ENCODE measurements around the gene PRPF6. TPM values are rescaled to one million over a fixed set of nuclear protein-coding genes. Genes with fewer than 3 reads are reported as not detected.

PRPF6 gene
- total and polyA plus RNA-seq, 2 of the 13 experiments (the other 11 are each of a cell fraction or from before 2014, with no cell fraction given), result 63.7 to 101 TPM

DNA sequence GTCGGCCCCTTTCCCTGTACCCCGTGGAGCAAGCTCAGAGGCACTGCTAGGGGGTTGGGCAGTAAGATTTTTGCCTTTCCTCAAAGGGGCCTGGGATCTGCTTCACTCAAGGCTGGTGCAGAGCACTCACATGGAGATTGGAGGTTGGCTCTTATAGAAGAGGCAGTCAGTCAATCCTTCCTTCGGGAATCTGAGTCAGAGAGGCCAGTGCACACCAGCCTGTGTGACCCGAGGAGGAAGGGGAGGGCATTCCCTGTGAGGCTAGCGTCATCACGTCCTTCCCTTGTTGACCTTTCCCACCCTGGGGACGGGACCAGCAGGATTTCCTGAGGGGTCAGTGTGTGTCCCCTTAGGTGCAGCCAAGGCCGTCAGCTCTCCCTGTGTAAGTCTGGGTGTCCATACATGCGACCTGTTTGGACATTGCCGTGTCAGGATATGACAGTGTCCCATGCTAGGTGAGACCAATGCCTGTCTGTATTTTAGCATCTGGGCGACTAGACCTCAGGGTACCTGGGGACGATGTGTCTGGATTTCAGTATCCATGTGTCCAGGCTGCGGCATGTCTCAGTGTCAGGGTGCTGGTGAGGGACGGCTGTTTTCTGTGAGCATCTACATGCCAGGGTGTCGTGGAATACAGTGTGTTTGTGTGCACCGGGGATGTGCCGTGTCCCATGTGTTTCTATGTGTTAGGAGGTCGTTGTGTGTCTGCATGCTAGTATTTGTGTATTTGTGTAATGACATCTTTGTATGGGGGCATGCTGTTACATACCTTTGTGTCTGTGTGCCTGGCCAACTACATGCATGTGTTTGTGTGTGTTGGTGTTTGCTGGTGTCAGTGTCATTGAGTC is 8.4 kb upstream of the PRPF6 start (continued):
- TF ChIP-seq DNMT1 (CRISPR knock-in tag; IDR thresholded peaks at IDR 0.05), result no peak
- TF ChIP-seq, protein P1, sequence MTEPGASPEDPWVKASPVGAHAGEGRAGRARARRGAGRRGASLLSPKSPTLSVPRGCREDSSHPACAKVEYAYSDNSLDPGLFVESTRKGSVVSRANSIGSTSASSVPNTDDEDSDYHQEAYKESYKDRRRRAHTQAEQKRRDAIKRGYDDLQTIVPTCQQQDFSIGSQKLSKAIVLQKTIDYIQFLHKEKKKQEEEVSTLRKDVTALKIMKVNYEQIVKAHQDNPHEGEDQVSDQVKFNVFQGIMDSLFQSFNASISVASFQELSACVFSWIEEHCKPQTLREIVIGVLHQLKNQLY (CRISPR knock-in tag; IDR thresholded peaks at IDR 0.05), result no peak
- TF ChIP-seq, protein P2, sequence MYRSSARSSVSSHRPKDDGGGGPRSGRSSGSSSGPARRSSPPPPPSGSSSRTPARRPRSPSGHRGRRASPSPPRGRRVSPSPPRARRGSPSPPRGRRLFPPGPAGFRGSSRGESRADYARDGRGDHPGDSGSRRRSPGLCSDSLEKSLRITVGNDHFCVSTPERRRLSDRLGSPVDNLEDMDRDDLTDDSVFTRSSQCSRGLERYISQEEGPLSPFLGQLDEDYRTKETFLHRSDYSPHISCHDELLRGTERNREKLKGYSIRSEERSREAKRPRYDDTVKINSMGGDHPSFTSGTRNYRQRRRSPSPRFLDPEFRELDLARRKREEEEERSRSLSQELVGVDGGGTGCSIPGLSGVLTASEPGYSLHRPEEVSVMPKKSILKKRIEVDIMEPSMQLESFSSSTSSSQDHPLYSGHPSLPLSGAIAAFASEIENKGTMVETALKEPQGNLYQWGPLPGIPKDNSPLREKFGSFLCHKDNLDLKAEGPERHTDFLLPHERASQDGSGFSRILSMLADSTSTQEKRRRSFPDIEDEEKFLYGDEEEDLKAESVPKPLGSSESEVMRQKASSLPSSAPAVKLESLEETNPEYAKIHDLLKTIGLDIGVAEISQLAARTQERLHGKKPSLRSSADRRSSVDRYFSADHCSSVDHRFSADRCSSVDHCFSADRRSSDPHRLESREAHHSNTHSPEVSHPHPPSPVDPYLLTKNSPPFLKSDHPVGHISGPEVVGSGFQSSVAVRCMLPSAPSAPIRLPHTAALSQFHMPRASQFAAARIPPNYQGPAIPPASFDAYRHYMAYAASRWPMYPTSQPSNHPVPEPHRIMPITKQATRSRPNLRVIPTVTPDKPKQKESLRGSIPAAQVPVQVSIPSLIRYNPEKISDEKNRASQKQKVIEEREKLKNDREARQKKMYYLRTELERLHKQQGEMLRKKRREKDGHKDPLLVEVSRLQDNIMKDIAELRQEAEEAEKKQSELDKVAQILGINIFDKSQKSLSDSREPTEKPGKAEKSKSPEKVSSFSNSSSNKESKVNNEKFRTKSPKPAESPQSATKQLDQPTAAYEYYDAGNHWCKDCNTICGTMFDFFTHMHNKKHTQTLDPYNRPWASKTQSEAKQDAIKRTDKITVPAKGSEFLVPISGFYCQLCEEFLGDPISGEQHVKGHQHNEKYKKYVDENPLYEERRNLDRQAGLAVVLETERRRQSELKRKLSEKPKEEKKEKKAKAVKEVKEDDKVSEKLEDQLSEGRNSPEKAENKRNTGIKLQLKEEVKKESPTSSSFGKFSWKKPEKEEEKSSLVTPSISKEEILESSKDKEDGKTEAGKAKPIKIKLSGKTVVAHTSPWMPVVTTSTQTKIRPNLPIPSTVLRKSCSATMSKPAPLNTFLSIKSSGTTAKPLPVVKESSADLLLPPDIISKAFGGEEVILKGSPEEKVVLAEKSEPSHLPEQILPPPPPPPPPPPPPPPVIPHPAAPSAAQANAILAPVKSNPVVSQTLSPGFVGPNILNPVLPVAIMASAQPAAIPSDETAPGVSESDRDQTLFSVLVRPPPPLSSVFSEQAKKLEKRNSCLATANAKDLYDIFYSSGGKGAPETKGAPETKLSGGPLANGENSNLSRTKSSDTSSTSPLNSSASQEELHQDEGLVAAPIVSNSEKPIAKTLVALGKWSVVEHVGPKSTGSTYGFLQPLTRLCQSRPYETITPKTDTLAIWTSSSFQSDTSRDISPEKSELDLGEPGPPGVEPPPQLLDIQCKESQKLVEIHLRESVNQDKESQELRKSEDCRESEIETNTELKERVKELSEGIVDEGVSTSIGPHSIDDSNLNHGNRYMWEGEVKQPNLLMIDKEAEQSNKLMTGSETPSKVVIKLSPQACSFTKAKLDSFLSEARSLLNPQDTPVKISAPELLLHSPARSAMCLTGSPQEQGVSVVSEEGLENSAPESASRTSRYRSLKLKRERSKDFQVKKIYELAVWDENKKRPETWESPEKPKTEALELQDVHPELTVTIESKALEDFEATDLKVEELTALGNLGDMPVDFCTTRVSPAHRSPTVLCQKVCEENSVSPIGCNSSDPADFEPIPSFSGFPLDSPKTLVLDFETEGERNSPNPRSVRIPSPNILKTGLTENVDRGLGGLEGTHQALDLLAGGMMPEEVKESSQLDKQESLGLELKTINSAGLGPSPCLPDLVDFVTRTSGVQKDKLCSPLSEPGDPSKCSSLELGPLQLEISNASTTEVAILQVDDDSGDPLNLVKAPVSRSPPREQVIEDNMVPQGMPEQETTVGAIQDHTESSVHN (CRISPR knock-in tag; IDR thresholded peaks at IDR 0.05), result peak; percentile 31
- TF ChIP-seq ZNF468 (CRISPR knock-in tag; IDR thresholded peaks at IDR 0.05), result peak; percentile 79; the same call in 1 of the 2 replicates
- 0 out of 2 replicates have a peak, but pooled peaks have one; percentile 68 for TF ChIP-seq SSRP1 (CRISPR knock-in tag; IDR thresholded peaks at IDR 0.05)
- no peak for TF ChIP-seq SRSF4 (IDR thresholded peaks at IDR 0.05; ENCODE audit: low read depth, low read length, poor library complexity, severe bottlenecking)
- peak; percentile 13; the same call in 1 of the 2 replicates for TF ChIP-seq FOXK2 (IDR thresholded peaks at IDR 0.05)
- no peak for TF ChIP-seq SKI (IDR thresholded peaks at IDR 0.05; ENCODE audit: partially characterized antibody)
- 0 out of 2 replicates have a peak, but pooled peaks have one; percentile 21 for TF ChIP-seq ZNF331 (CRISPR knock-in tag; IDR thresholded peaks at IDR 0.05)
- TF ChIP-seq ZIK1 (CRISPR knock-in tag; IDR thresholded peaks at IDR 0.05; ENCODE audit: borderline replicate concordance, low read depth), result no peak
- TF ChIP-seq ZNF232 (CRISPR knock-in tag; IDR thresholded peaks at IDR 0.05; ENCODE audit: borderline replicate concordance), result no peak
- TF ChIP-seq, protein P3, sequence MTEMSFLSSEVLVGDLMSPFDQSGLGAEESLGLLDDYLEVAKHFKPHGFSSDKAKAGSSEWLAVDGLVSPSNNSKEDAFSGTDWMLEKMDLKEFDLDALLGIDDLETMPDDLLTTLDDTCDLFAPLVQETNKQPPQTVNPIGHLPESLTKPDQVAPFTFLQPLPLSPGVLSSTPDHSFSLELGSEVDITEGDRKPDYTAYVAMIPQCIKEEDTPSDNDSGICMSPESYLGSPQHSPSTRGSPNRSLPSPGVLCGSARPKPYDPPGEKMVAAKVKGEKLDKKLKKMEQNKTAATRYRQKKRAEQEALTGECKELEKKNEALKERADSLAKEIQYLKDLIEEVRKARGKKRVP (CRISPR knock-in tag; IDR thresholded peaks at IDR 0.05), result no peak
- no peak for TF ChIP-seq MAFF (IDR thresholded peaks at IDR 0.05; ENCODE audit: low read depth, low read length)
- TF ChIP-seq ZNF841 (CRISPR knock-in tag; IDR thresholded peaks at IDR 0.05; ENCODE audit: borderline replicate concordance), result no peak
- TF ChIP-seq, protein P4, sequence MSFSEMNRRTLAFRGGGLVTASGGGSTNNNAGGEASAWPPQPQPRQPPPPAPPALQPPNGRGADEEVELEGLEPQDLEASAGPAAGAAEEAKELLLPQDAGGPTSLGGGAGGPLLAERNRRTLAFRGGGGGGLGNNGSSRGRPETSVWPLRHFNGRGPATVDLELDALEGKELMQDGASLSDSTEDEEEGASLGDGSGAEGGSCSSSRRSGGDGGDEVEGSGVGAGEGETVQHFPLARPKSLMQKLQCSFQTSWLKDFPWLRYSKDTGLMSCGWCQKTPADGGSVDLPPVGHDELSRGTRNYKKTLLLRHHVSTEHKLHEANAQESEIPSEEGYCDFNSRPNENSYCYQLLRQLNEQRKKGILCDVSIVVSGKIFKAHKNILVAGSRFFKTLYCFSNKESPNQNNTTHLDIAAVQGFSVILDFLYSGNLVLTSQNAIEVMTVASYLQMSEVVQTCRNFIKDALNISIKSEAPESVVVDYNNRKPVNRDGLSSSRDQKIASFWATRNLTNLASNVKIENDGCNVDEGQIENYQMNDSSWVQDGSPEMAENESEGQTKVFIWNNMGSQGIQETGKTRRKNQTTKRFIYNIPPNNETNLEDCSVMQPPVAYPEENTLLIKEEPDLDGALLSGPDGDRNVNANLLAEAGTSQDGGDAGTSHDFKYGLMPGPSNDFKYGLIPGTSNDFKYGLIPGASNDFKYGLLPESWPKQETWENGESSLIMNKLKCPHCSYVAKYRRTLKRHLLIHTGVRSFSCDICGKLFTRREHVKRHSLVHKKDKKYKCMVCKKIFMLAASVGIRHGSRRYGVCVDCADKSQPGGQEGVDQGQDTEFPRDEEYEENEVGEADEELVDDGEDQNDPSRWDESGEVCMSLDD (CRISPR knock-in tag; IDR thresholded peaks at IDR 0.05; ENCODE audit: borderline replicate concordance), result no peak
- TF ChIP-seq POLR2AphosphoS5 (IDR thresholded peaks at IDR 0.05; ENCODE audit: low read depth, low read length), result peak; percentile 5; the same call in 1 of the 2 replicates

Data from HepG2 (cell line).